Erythroblast (primary cell): ENCODE data around the gene NUP98.

ENCODE experiments used
- GATA1 ChIP-seq: IDR thresholded peaks from 2 replicates; pipeline ENCODE4 v1.6.1; 2011; ENCODE audit warnings: low read depth, mild to moderate bottlenecking, control low read depth, low read length, moderate library complexity
- POLR2A ChIP-seq: IDR thresholded peaks from 2 replicates; pipeline ENCODE4 v1.6.1; 2011; ENCODE audit warnings: mild to moderate bottlenecking, low read length

DNA sequence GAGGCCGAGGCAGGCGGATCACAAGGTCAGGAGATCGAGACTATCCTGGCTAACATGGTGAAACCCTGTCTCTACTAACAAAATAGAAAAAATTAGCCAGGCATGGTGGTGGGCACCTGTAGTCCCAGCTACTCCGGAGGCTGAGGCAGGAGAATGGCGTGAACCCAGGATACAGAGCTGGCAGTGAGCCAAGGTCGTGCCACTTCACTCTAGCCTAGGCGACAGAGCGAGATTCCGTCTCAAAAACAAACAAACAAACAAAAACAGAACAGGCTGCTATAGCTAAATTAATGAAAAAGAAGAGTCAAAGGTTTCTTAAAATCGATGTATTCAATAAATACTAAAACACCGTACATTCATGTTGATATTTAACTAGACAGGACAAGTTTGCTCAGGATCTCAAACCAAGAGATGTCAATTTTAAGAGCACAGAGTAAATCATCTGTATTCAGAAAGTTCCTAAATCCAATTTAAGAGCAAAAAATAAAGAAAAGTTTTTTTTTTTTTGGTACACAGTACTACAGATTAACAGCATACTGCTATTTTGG lies 59.9 kb downstream of the NUP98 start:
- no peak for TF ChIP-seq POLR2A
- no peak for TF ChIP-seq GATA1
